ENCODE measurements around the gene CFAP299.

Gene CFAP299

DNA sequence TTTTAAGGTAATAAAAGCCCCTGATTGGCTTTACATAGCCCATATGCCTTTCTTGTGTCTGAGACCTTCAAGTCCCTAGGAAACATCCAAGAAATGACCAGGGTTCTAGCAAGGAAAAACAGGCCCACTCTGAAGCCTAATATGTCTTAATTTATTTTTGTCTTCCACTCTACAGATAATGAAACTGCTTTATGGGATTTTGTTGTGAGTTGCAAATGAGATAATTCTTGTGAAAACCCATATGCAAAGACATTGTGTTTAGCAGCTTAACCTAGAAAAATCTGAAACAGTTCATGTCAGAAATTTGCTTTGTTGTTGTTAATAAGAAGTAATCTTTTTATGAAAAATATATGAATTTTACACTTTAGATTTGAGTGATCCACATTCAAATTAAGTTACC, 504.3 kb downstream of the CFAP299 start:
- no peak for DNase-seq (ENCODE audit: low spot score)

DNA sequence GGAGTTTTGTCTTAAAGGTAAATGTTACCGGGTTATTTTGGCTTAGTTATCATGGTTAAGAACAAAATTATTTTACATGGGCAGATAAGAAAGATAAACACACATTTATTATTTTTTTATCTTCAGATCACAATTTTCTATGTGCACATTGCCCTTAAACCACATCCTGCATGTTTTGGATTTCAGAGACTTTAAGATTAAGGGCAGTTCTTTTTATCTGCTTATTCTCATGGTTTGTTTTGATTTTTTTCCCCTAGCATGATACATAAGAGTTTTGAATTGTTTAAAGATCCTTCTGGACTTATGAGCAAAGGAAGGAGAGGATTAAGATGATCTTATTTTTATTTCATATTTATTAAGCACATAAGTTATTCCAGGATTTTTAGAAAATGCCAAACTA, 504.9 kb downstream of the CFAP299 start:
- no peak for DNase-seq (ENCODE audit: low spot score)

GRCh38 chr4:80841587-80842281, 506.2 kb downstream of the CFAP299 start:
- DNase-seq (ENCODE audit: low spot score), result no peak

- DNase-seq (ENCODE audit: low spot score), result no peak
Observed at GRCh38 chr4:80846210-80846609, 510.7 kb downstream of the CFAP299 start.

GRCh38 chr4:80852061-80852460, 516.5 kb downstream of the CFAP299 start:
- no peak for DNase-seq (ENCODE audit: low spot score)

GRCh38 chr4:80873571-80873970, 538.0 kb downstream of the CFAP299 start:
- DNase-seq (ENCODE audit: low spot score), result no peak

DNA sequence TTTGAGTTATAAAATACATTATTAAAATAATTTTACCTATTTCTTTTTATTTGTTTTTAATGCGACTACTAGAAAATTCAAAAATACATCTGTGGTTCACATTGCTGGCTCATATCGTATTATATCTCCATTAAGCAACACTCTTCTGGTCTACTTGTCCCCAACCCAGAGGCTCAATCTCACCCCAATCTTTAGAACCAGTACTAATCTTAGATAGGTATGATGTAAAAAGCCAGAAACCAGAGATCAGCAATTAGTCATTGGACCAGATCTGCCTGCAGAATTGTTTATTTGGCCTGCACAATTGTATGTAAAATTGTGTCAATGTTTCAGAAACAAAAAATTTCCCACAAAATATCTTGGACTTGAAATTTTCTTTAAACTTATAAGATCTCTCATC, 539.4 kb downstream of the CFAP299 start:
- DNase-seq (ENCODE audit: low spot score), result no peak

- no peak for DNase-seq (ENCODE audit: low spot score)
Observed at GRCh38 chr4:80875642-80876041, 540.1 kb downstream of the CFAP299 start.

- no peak for DNase-seq (ENCODE audit: low spot score)
Observed at GRCh38 chr4:80876810-80877209, 541.3 kb downstream of the CFAP299 start.

DNA sequence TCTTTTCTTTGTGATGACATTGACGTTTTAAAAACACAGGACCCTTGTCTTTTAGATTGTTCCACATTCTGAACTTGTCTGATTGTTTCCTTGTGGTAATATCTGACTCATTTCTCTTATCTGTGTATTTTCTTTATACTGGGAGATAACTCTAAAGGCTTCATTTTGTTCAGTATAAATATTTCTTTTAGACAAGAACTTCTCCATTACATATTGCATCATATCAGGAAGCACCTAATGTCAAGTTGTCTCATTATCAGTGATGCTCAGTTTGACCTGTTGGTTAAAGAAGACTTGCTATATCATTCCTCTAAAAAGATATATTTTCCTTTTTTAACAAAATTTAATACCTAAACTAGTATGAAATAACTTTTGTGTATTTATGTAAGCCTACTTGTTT, 542.7 kb downstream of the CFAP299 start:
- DNase-seq (ENCODE audit: low spot score), result no peak

- no peak for DNase-seq (ENCODE audit: low spot score)
Observed at GRCh38 chr4:80897537-80898303, 562.2 kb downstream of the CFAP299 start.

DNA sequence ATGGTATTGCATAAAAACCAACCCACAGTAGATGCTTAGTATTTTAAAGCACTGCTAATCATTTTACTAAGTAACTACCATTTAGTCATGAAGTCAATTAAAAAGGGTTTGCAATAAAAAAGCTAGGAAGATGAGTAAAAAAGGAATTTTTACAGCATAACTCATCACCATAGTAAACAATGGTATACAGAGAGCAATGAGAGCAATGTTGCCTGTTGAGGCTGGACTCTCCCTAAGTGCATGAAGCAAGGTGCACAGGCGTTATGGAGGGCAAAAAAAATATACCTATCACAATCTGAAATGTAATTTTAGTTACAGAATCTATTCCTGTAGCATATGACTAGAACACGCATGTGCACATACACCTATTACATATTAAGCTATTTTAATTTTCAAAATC, 565.4 kb downstream of the CFAP299 start:
- no peak for DNase-seq (ENCODE audit: low spot score)

DNA sequence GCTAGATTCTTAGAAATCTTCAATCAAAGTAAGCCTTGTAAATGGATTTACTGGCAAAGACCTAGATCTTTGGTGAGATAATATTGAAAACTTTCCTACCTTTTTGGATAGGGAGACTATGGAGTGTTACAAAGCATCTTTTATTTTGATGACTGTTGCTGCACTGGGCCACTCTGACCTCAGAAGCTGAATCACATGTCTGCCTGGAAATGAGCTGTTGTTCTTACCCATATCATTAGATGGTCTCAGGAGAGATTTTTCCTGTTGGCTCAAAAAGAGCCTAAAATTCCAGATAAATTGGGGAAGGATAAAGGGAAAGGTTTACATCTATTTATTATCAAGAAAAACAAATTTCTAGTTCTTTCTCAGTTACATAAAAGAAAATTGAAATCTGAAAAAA, 567.5 kb downstream of the CFAP299 start:
- no peak for DNase-seq (ENCODE audit: low spot score)

DNA sequence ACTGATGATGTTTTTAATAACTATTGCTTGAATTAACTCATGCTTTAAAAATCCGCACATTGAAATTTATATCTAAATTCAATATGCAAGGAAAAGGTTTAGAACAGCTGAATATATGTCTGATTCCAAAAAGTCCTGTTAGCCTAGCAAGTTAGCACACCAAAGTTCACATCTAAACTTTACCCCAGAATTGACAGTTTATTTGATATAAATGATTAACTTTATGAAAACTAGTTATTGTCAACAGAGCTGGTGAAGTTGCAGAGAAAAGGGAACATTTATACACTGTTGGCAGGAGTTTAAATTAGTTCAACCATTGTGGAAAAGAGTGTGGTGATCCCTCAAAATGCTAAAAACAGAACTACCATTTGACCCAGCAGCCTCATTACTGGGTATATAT, 574.4 kb downstream of the CFAP299 start:
- no peak for DNase-seq (ENCODE audit: low spot score)

DNA sequence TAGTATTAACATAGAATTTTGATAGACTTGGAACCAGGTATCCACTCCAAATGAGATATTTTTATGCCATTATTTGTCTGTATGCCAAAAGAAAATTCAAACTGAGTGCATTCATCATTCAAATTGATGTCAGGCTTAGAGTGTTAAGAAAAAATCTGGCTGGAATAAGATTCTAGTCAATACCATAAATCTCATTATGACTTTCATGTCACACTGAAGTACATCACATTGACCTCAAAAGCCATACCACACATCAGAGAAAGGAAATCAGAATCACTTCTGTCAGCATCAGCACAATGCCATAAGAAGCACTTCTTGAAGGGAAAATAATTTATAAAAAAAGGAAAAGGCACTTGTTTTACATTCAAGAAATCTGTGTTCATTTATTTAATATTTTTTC, 575.9 kb downstream of the CFAP299 start:
- DNase-seq (ENCODE audit: low spot score), result no peak

- DNase-seq (ENCODE audit: low spot score), result no peak
Observed at GRCh38 chr4:80912350-80912749, 576.8 kb downstream of the CFAP299 start.

DNA sequence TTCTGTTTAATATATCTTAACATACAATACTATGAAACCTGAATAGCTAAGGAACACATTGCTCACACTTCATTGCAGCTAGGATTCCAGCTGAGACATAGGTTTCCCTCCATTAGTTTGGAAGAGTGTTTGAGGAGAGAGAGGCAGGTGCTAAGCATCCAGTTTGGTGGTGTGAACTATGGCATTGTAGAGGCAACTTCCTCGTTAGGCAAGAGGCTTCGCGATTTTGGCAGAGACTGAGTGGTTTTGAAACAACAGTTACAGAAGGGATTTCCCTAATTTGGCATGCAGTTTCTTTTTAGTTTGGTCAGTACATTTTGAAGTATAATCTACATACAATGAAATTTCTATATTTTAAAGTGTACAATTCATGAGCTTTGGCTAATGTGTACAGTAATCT, 577.9 kb downstream of the CFAP299 start:
- DNase-seq (ENCODE audit: low spot score), result no peak

DNA sequence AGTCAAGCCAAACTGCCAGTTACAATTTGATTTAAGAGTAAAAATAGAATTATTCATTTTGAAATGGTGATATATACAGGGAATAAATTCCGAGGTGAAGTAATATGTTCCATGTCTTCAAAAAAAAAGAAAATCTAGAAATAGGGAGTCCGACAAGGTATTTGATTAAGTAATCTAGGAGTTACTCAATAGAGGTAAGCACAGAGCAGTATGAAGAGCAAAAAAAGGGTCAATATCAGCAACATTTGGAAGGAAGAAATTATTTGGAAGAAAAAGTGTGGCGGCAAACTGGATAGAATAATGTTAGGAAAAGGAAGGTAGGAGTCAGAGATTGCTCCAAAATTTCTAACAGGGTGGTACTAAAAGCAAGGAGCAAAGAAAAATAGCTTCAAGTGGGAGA, 581.2 kb downstream of the CFAP299 start:
- no peak for DNase-seq (ENCODE audit: low spot score)

DNA sequence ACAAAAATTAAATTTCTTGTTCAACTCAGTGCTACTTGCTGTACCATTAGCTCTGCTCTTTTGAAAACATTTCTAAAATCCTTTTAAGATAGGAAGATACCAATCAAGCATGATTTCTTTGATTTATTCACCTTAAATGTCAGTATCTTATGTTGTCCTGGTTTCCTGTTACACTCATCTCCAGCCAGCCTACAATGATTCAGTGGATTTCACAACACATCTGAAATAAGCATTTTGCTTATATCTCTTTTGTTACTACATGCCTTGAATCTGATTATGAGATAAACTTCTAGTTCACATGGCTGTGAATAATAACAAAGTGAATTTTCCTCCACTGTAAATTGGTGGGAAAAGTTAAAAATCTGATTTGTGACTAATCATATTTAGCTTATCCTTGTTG, 582.5 kb downstream of the CFAP299 start:
- no peak for DNase-seq (ENCODE audit: low spot score)

DNA sequence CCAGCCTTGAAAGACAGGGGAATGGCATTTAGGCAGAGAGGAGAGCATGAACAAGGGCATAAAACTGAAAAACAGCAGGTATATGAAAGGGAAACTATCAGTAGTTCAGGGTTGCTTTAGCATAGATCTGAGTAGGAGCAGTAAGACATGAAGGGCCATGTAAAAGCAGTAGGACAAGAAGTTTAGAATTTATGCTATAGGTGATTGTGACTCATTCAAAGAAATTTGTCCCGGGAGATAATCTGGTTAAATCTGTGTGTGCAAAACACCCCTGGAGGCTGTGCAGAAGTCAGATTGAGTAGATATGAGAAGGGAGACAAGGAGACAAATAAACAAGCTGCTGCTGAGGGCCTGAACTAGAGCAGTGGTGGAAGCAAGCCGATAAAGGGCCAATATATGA, 585.9 kb downstream of the CFAP299 start:
- DNase-seq (ENCODE audit: low spot score), result no peak

GRCh38 chr4:80922941-80923340, 587.4 kb downstream of the CFAP299 start:
- no peak for DNase-seq (ENCODE audit: low spot score)

GRCh38 chr4:80925293-80925692, 589.8 kb downstream of the CFAP299 start:
- no peak for DNase-seq (ENCODE audit: low spot score)

DNA sequence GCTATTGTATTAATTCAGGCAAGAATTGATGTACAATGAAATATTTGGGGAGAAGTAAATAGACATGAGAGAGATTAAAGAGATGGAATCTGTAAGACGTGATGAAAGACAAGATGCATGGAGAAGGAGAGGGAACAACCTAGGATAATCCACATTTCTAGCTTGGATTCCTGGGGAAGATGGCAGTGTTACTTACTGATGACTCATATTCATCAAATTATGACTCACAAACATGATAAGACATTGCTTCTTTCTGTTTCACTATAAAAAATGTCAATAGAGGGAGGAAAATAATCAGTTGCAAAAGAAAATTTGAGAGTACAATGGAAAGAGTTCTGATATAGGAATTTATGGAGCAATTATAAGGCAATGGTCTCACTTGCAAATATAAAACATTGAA, 590.9 kb downstream of the CFAP299 start:
- no peak for DNase-seq (ENCODE audit: low spot score)

GRCh38 chr4:80926891-80927290, 591.4 kb downstream of the CFAP299 start:
- DNase-seq (ENCODE audit: low spot score), result no peak
